Neuron (in vitro differentiated cells): ENCODE results near the gene GLDC.

Experiments used
- H2AFZ ChIP-seq: one replicate; pipeline ENCODE4 v1.6.1; 2013; ENCODE audit warnings: low read depth, mild to moderate bottlenecking, inconsistent platforms, low read length, moderate library complexity
- H3K27me3 ChIP-seq: one replicate; pipeline ENCODE4 v1.6.1; 2013; ENCODE audit warnings: low read length; ENCODE audit not compliant: insufficient read depth
- H3K36me3 ChIP-seq: one replicate; pipeline ENCODE4 v1.6.1; 2013; ENCODE audit warnings: low read length; ENCODE audit not compliant: insufficient read depth
- H3K4me1 ChIP-seq: one replicate; pipeline ENCODE4 v1.6.1; 2013; ENCODE audit warnings: low read length; ENCODE audit not compliant: insufficient read depth
- H3K4me3 ChIP-seq: 2 replicates; pipeline ENCODE4 v1.5.1; 2013; ENCODE audit warnings: mild to moderate bottlenecking, low read length, moderate library complexity
- H3K9me3 ChIP-seq: one replicate; pipeline ENCODE4 v1.6.1; 2013; ENCODE audit warnings: low read length

Gene GLDC

GRCh38 chr9:6538666-6539071 lies 106.9 kb downstream of the GLDC start:
- Histone ChIP-seq H3K4me3 (no peak overlapping the region), H3K4me1 (no peaks in the 10 kb centered on the region), H2AFZ (no peak overlapping the region), H3K27me3 (no peaks in the 10 kb centered on the region), H3K36me3 (peaks cover 56% of the 10 kb centered on the region), H3K9me3 (no peaks in the 10 kb centered on the region)

- H3K4me1 ChIP-seq = no peaks in the 10 kb centered on the region
- H3K36me3 ChIP-seq = peaks cover 69% of the 10 kb centered on the region
- no peak overlapping the region for H2AFZ ChIP-seq
- H3K27me3 ChIP-seq = no peaks in the 10 kb centered on the region
- H3K9me3 ChIP-seq = no peaks in the 10 kb centered on the region
- H3K4me3 ChIP-seq = no peak overlapping the region
Measured at GRCh38 chr9:6535594-6535993, 109.9 kb downstream of the GLDC start.

GRCh38 chr9:6525326-6526045 lies 120.0 kb downstream of the GLDC start:
- H3K4me1 ChIP-seq = no peaks in the 10 kb centered on the region
- peaks cover 8% of the 10 kb centered on the region for H3K36me3 ChIP-seq
- no peaks in the 10 kb centered on the region for H3K9me3 ChIP-seq
- no peak overlapping the region for H3K4me3 ChIP-seq
- no peaks in the 10 kb centered on the region for H3K27me3 ChIP-seq
- H2AFZ ChIP-seq = no peak overlapping the region

DNA sequence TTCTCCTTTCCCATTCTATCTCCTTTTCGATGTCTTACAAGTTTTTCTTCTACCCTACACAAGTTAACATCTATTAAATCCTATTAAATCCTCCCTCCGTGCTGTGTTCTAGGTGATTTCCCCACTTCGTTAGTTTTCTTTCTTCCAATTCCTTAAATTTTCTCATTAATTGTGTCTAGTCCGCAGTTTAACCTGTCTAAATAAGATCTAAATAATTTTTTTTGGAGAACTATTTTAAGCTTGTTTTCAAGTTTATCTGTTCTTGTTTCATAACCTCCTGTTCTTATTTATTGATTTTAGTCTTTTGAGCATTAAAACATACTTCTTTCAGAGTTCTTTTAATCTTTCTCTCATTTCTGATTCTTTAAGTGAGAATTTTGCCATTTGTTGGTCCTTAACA lies 123.3 kb downstream of the GLDC start:
- no peaks in the 10 kb centered on the region for H3K9me3 ChIP-seq
- peaks cover 2% of the 10 kb centered on the region for H3K36me3 ChIP-seq
- no peak overlapping the region for H2AFZ ChIP-seq

DNA sequence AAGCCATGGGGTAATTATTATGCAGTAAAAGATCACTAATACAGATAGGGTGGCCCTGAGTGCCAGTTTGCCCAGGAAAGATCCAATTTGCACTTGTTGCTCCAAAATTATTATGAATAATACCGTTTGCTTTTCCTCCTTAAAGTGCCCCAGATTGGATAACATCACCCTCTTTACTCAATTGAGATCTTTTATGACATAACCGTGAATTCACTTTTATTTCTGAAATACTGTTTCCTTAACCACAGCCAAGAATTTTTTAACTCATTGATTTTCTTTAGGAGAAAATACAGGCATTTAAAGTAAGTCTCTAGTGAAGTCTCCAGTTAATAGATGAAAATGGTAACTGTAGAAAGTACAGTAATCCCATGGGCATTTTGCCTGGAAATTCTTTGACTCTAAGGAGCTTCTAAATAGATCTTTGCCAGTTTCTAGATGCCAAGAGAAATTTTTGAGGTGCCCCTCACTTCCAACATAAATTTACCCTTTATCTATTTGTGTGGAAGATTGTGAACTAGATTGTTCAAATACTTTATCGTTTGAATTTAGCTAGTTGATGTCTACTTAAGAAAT lies 133.4 kb downstream of the GLDC start:
- no peaks in the 10 kb centered on the region for H3K27me3 ChIP-seq
- no peak overlapping the region for H2AFZ ChIP-seq
- no peaks in the 10 kb centered on the region for H3K4me1 ChIP-seq
- H3K36me3 ChIP-seq = peaks cover 21% of the 10 kb centered on the region
- H3K9me3 ChIP-seq = no peaks in the 10 kb centered on the region
- H3K4me3 ChIP-seq = no peak overlapping the region

More for the DNA sequence above, 123.3 kb downstream of the GLDC start:
- H3K4me1 ChIP-seq = no peaks in the 10 kb centered on the region
- no peaks in the 10 kb centered on the region for H3K27me3 ChIP-seq
- no peak overlapping the region for H3K4me3 ChIP-seq

DNA sequence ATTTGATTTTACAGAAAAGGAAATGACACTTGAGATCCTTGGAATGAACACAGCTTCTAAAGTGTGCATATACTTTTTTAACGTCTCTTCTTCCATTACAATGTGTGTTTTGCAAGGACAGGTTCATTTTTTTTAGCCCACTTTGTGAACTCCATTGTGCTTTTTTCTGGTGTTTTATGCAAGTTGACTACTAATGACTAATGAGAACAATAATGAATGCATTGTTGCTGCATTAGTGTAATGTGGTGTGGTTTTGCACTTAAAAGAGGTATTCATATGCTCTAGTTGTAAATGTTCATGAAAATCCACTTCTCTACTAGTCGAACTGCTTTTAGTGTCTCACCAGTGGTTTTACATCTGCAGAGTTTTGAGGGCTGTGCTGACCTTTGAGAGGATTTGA lies 139.0 kb downstream of the GLDC start:
- H3K4me3 ChIP-seq = no peak overlapping the region
- no peaks in the 10 kb centered on the region for H3K4me1 ChIP-seq
- peaks cover 57% of the 10 kb centered on the region for H3K36me3 ChIP-seq
- H3K9me3 ChIP-seq = no peaks in the 10 kb centered on the region
- H3K27me3 ChIP-seq = no peaks in the 10 kb centered on the region
- no peak overlapping the region for H2AFZ ChIP-seq

- Histone ChIP-seq H3K4me1 (no peaks in the 10 kb centered on the region), H2AFZ (no peak overlapping the region), H3K4me3 (no peak overlapping the region), H3K27me3 (no peaks in the 10 kb centered on the region), H3K9me3 (no peaks in the 10 kb centered on the region), H3K36me3 (peaks cover 73% of the 10 kb centered on the region)
Measured at GRCh38 chr9:6502399-6502798, 143.1 kb downstream of the GLDC start.

DNA sequence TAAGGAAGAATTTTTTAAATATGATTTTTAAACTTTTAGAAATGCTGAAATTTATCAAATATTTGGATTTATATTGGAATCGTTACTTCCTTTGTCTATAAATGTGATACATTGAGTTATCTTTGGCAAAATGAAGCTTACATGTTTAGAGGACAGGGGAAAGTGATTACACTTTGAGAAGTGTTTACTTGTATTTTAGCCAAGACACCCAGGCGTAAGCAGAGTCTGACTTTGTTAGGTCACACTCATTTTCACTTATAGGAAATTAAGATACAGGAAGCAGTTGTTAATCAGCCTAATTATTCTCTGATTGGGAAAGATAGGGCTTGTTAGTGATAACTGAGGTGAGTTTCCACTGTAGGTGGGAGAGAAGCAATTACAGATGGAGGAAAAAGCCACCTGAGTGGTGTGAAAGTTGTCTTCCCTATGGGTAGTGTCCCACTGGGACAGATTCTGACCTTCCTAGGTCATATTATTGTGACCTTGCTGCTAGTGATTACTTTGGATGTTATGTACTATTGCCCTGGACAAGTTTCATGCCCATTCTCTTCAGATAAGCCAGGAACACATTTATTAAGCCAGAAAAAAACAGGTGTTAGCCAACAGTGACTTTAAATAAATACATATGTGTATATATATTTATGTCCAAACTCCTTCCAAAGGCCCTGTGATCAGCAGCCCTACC lies 143.9 kb downstream of the GLDC start:
- Histone ChIP-seq H3K4me1 (no peaks in the 10 kb centered on the region), H3K4me3 (no peak overlapping the region), H3K27me3 (no peaks in the 10 kb centered on the region), H3K36me3 (peaks cover 76% of the 10 kb centered on the region), H2AFZ (no peak overlapping the region), H3K9me3 (no peaks in the 10 kb centered on the region)

DNA sequence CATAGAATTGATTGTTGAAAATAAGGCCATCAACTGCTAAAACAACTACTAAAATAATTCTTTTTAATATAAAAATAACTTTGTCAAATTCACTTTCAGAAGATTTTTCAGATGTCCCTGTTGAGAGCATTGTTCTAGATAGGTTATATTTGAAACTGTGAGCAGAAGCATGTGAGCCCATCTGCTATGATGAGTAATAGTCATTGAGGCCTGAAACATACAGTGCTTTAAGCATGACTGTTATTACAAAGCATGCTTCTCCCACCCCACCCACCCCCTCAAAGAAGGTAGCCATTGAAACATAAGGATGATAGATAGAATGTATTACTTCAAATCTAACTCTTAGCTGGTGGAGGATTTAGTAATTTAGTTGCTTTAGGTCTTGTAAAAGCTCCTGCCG lies 146.5 kb downstream of the GLDC start:
- H3K4me3 ChIP-seq = no peak overlapping the region
- H3K36me3 ChIP-seq = peaks cover 59% of the 10 kb centered on the region
- no peaks in the 10 kb centered on the region for H3K9me3 ChIP-seq
- no peaks in the 10 kb centered on the region for H3K4me1 ChIP-seq
- H2AFZ ChIP-seq = no peak overlapping the region
- H3K27me3 ChIP-seq = no peaks in the 10 kb centered on the region

GRCh38 chr9:6495466-6495865 lies 150.1 kb downstream of the GLDC start:
- no peak overlapping the region for H3K4me3 ChIP-seq
- H3K4me1 ChIP-seq = no peaks in the 10 kb centered on the region
- no peak overlapping the region for H2AFZ ChIP-seq
- peaks cover 49% of the 10 kb centered on the region for H3K36me3 ChIP-seq
- H3K27me3 ChIP-seq = no peaks in the 10 kb centered on the region
- H3K9me3 ChIP-seq = no peaks in the 10 kb centered on the region

DNA sequence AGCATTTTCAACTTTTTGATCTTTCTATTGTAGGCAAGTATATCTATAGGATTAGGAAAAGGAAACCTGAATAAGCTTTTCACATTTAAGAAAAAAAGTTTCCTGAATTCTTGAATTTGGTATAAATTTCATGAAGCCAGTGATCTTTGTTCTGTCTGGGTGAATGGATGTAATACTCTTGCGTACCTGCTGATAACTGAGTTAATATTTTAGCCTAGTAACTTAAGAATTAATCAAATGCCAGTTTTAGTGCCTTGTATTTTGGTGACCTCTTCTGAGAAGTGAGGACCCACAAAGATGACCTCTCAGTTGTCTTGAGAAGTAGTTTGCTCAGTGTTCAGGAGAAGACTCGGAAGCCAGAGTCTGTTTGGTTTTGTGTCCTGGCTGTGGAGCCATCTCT lies 154.7 kb downstream of the GLDC start:
- no peaks in the 10 kb centered on the region for H3K27me3 ChIP-seq
- H3K9me3 ChIP-seq = no peaks in the 10 kb centered on the region
- no peak overlapping the region for H2AFZ ChIP-seq
- peaks cover 39% of the 10 kb centered on the region for H3K36me3 ChIP-seq
- H3K4me1 ChIP-seq = no peaks in the 10 kb centered on the region
- no peak overlapping the region for H3K4me3 ChIP-seq

- H3K9me3 ChIP-seq = no peaks in the 10 kb centered on the region
- no peak overlapping the region for H3K4me3 ChIP-seq
- H3K4me1 ChIP-seq = no peaks in the 10 kb centered on the region
- H2AFZ ChIP-seq = no peak overlapping the region
- H3K36me3 ChIP-seq = peaks cover 49% of the 10 kb centered on the region
- H3K27me3 ChIP-seq = no peaks in the 10 kb centered on the region
Measured at GRCh38 chr9:6489099-6489498, 156.4 kb downstream of the GLDC start.

DNA sequence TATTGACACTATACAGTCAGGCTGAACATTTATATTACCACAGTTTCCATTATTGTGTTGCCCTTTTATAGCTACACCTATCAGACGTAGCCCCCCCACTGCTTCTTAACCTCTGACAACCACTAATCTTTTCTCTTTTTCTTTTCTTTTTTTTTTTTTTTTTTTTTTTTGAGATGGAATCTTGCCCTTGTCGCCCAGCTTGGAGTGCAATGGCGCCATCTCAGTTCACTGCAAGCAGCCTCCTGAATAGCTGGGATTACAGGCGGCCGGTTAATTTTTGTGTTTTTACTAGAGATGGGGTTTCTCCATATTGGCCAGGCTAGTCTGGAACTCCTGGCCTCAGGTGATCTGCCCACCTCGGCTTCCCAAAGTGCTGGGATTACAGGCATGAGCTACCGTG lies 157.1 kb downstream of the GLDC start:
- Histone ChIP-seq H3K27me3 (no peaks in the 10 kb centered on the region), H3K4me3 (no peak overlapping the region), H3K9me3 (no peaks in the 10 kb centered on the region), H3K4me1 (no peaks in the 10 kb centered on the region), H2AFZ (no peak overlapping the region), H3K36me3 (peaks cover 47% of the 10 kb centered on the region)
